Heart left ventricle (tissue), 16 donors: ENCODE results near the gene SRRM4. TPM values are rescaled to one million over a fixed set of nuclear protein-coding genes. Genes with fewer than 3 reads are reported as not detected.
"Not testable (repeated sequence)": the region's sequence is repeated elsewhere in the genome, so short reads cannot be mapped to it uniquely, and the experiment has no call there.

Source experiments
- ATAC-seq, 4 donors: fragments of 200-7000 bp; cut with Tn5 transposase; one replicate each; pipeline ENCODE4 v1.9.1; 2020 to 2022; ENCODE audit warnings: moderate library complexity in 4 of 4, mild to moderate bottlenecking in 3 of 4, moderate number of reproducible peaks in 1 of 4
- DNase-seq, 5 donors: peaks; one replicate each; pipeline ENCODE4 v3.0.0-alpha.2; 2020
- H3K27ac ChIP-seq, 12 donors: fragments of 200-600 bp; sonication (generic) in 4 of 12; one replicate each; pipeline versions ENCODE4 v1.5.0 to v1.8.0; 2016 to 2022; ENCODE audit warnings: mild to moderate bottlenecking in 2 of 12
- H3K27me3 ChIP-seq, 9 donors: fragments of 200-600 bp; sonication (generic) in 2 of 9; one replicate each; pipeline versions ENCODE4 v1.5.1 to v1.8.0; 2016 to 2022; ENCODE audit warnings: mild to moderate bottlenecking in 3 of 9
- H3K36me3 ChIP-seq, 9 donors: fragments of 200-600 bp; sonication (generic) in 2 of 9; one replicate each; pipeline versions ENCODE4 v1.5.0 to v1.8.0; 2018 to 2022; ENCODE audit warnings: mild to moderate bottlenecking in 2 of 9
- H3K4me1 ChIP-seq, 12 donors: fragments of 200-600 bp; sonication (generic) in 4 of 12; one replicate each; pipeline versions ENCODE4 v1.5.0 to v1.8.0; 2016 to 2022; ENCODE audit warnings: mild to moderate bottlenecking in 3 of 12
- H3K4me3 ChIP-seq, 12 donors: fragments of 200-600 bp; sonication (generic) in 4 of 12; one replicate each; pipeline versions ENCODE4 v1.5.0 to v1.8.0; 2017 to 2022; ENCODE audit warnings: mild to moderate bottlenecking in 9 of 12, moderate library complexity in 4 of 12
- H3K9me3 ChIP-seq, 12 donors: fragments of 200-600 bp; sonication (generic) in 4 of 12; one replicate each; pipeline versions ENCODE4 v1.5.0 to v1.8.0; 2016 to 2022; ENCODE audit warnings: mild to moderate bottlenecking in 1 of 12
- CTCF ChIP-seq, 12 donors: fragments of 200-600 bp; sonication (generic) in 4 of 12; IDR thresholded peaks; one replicate each; pipeline versions ENCODE4 v1.5.0 to v1.8.0; 2018 to 2022; ENCODE audit warnings: antibody characterized with exemption in 12 of 12, mild to moderate bottlenecking in 5 of 12
- POLR2A ChIP-seq, 2 donors: fragments of 450-650 bp; IDR thresholded peaks; one replicate each; pipeline ENCODE4 v1.6.1; 2017; ENCODE audit warnings: antibody characterized with exemption in 2 of 2, mild to moderate bottlenecking in 2 of 2, moderate library complexity in 2 of 2
- WGBS, 4 donors: extraction: QIAGEN DNeasy Blood & Tissue Kit in 2 of 4; methylation state at CpG; one replicate each; pipeline versions ENCODE4 v1.1.5 to v1.1.7; 2013 to 2018; 5-methylcytosine and 5-hydroxymethylcytosine counted together
- intact Hi-C, 10 donors: fragments of 100-400 bp; cut with DNase I; formaldehyde crosslinking; loops; one replicate each; pipeline versions ENCODE4 v1.11.1 to v1.14.2; 2022
- polyA plus RNA-seq, 2 donors: library from polyadenylated mRNA; stranded (reverse); fragments of 200-250 nt; gene quantifications; one replicate each; pipeline ENCODE4 v1.2.3, GENCODE V29; 2013
- total RNA-seq, 9 donors: library from RNA; depleted of rRNA in 2 of 9; stranded (reverse); fragments of >200 nt in 2 of 9; fragmentation: NEBNext Ultra II Directional in 3 of 9; extraction: Animal tissue kit (Norgen Biotek cat#: 25700) in 3 of 9; gene quantifications; one replicate each; pipeline versions ENCODE4 v1.1.0 to v1.2.4, GENCODE V29; 2016 to 2023
- donor health status: ischemic (EF 13 %, LVEDD 7.1; RV severe dilation, severe dysfunction).
- donor health status: healthy with polysubstance abuse.
- donor health status: DM: no; HTN: yes; CAD: no.
- donor health status: DM: no; HTN: no; CAD: no.
- donor health status: ischemic (EF 25% LVEDD 6.9; RV normal size, moderate dysfunction).
- donor health status: ischemic (EF 25% LVEDD 5.7; RV mildly dilated, moderate dysfunction).
- donor health status: healthy.
- donor health status: DM: yes; HTN: yes; CAD: no.
- donor health status: ischemic (EF 35%, LVEDD 5.7; RV mildly dilated, moderate dysfunction).
- donor health status: nonischemic (EF 11% LVEDD 7.7; RV severe dilation, severe dysfunction).
- donor health status: DM: yes; HTN: yes; CAD: no.
- donor health status: PGD.
- donor health status: ischemic (EF 29% LVEDD 5.4; RV normal size, mild dysfunction).
- donor health status: nonischemic (EF 23%, LVEDD 6.1; RV moderate dilation, normal function).

Gene SRRM4
- total and polyA plus RNA-seq, 11 donors: 0.04 to 0.57 (median 0.27) TPM; not detected in 1

GRCh38 chr12:119006746-119007145 is 25.4 kb downstream of the SRRM4 start:
- Histone ChIP-seq H3K4me1 (no peaks in the 10 kb centered on the region), H3K4me3 (no peak overlapping the region), H3K9me3 (peaks cover 0 to 16% (median 0%) of the 10 kb centered on the region in 12 donors), H3K36me3 (no peaks in the 10 kb centered on the region), H3K27ac (no peak overlapping the region), H3K27me3 (peaks cover 0 to 52% (median 13%) of the 10 kb centered on the region in 9 donors)
- WGBS, 4 donors: 21 to 27% (median 22%) methylated on average over 5 of the region's 5 CpGs
- intact Hi-C loops: no loop called here
- DNase-seq (no peak), ATAC-seq (no peak)
- no peak for TF ChIP-seq CTCF (IDR thresholded peaks at IDR 0.05)
- no peak for TF ChIP-seq POLR2A (IDR thresholded peaks at IDR 0.05)

GRCh38 chr12:119008273-119008672 is 26.9 kb downstream of the SRRM4 start:
- H3K36me3 ChIP-seq, ATAC-seq, DNase-seq, H3K4me3 ChIP-seq, H3K4me1 ChIP-seq, H3K27ac ChIP-seq, intact Hi-C loops: not testable (repeated sequence)
- Histone ChIP-seq H3K27me3 (peaks cover 0 to 53% (median 13%) of the 10 kb centered on the region in 9 donors), H3K9me3 (peaks cover 0 to 18% (median 0%) of the 10 kb centered on the region in 12 donors)
- WGBS, 4 donors: 53 to 79% (median 71%) methylated on average over 1 of the region's 1 CpG

GRCh38 chr12:119008691-119009221 is 27.4 kb downstream of the SRRM4 start:
- TF ChIP-seq CTCF (IDR thresholded peaks at IDR 0.05) (no peak), POLR2A (IDR thresholded peaks at IDR 0.05) (no peak)

GRCh38 chr12:119011231-119011630 is 29.9 kb downstream of the SRRM4 start:
- ATAC-seq (no peak), DNase-seq (no peak)
- TF ChIP-seq POLR2A (IDR thresholded peaks at IDR 0.05): no peak
- TF ChIP-seq CTCF (IDR thresholded peaks at IDR 0.05): no peak
- WGBS, 4 donors: 15 to 42% (median 32%) methylated on average over 2 of the region's 2 CpGs
- H3K27ac ChIP-seq: no peak overlapping the region
- intact Hi-C loops: no loop called here
- peaks cover 0 to 18% (median 0%) of the 10 kb centered on the region in 12 donors for H3K9me3 ChIP-seq
- H3K4me1 ChIP-seq: no peaks in the 10 kb centered on the region
- no peaks in the 10 kb centered on the region for H3K36me3 ChIP-seq
- H3K4me3 ChIP-seq: no peak overlapping the region
- peaks cover 0 to 46% (median 9%) of the 10 kb centered on the region in 9 donors for H3K27me3 ChIP-seq

More at GRCh38 chr12:119008691-119009221, 27.4 kb downstream of the SRRM4 start:
- DNase-seq: no peak
- H3K36me3 ChIP-seq: no peaks in the 10 kb centered on the region
- H3K4me1 ChIP-seq: no peaks in the 10 kb centered on the region
- peaks cover 0 to 18% (median 0%) of the 10 kb centered on the region in 12 donors for H3K9me3 ChIP-seq
- intact Hi-C loops: no loop called here
- no peak for ATAC-seq
- H3K4me3 ChIP-seq: no peak overlapping the region
- peaks cover 0 to 53% (median 13%) of the 10 kb centered on the region in 9 donors for H3K27me3 ChIP-seq
- WGBS, 4 donors: 3 to 4% (median 3%) methylated on average over 18 to 20 of the region's 20 CpGs
- H3K27ac ChIP-seq: no peak overlapping the region

GRCh38 chr12:119012179-119012578 is 30.8 kb downstream of the SRRM4 start:
- TF ChIP-seq CTCF (IDR thresholded peaks at IDR 0.05): no peak
- TF ChIP-seq POLR2A (IDR thresholded peaks at IDR 0.05): no peak
- Histone ChIP-seq H3K27me3 (peaks cover 0 to 45% (median 9%) of the 10 kb centered on the region in 9 donors), H3K9me3 (peaks cover 0 to 18% (median 0%) of the 10 kb centered on the region in 12 donors), H3K4me1 (no peaks in the 10 kb centered on the region), H3K36me3 (no peaks in the 10 kb centered on the region), H3K4me3 (no peak overlapping the region), H3K27ac (no peak overlapping the region)
- no peak for DNase-seq
- intact Hi-C loops: no loop called here
- no peak for ATAC-seq
- WGBS, 4 donors: 27 to 48% (median 46%) methylated on average over 3 of the region's 3 CpGs
